H1 (cell line): Measurements from ENCODE around the gene FOXN3. TPM values are rescaled to one million over a fixed set of nuclear protein-coding genes. Genes with fewer than 3 reads are reported as not detected.

ENCODE experiments used
- CTCF ChIA-PET: fragments of 300-600 bp; sonication (Branson Sonifier 250); formaldehyde crosslinking; loops from one replicate; lab custom pipeline; 2021; ENCODE audit not compliant: partially characterized antibody; lab: Charles Lee
- POLR2A ChIA-PET: fragments of 300-600 bp; sonication (Branson Sonifier 250); formaldehyde crosslinking; loops from one replicate; lab custom pipeline; 2021; ENCODE audit warnings: inconsistent platforms; ENCODE audit not compliant: partially characterized antibody; lab: Charles Lee
- DNase-seq, 2 experiments: peaks; one replicate each; pipeline versions ENCODE4 v3.0.0 to v3.0.0-alpha.2; 2010 to 2022; ENCODE audit warnings: low spot score in 2 of 2, low read depth in 1 of 2, mixed read lengths in 1 of 2
- FAIRE-seq: peaks from 2 replicates; lab custom pipeline; 2011; peaks lifted over from hg19 to GRCh38; lab: Jason Lieb, UNC
- H2AFZ ChIP-seq: 2 replicates; pipeline ENCODE4 v1.8.1; 2012; ENCODE audit warnings: low read length, inconsistent platforms
- H2AK5ac ChIP-seq: 2 replicates; pipeline ENCODE4 v1.6.1; 2013; ENCODE audit warnings: low read depth, low read length
- H2BK120ac ChIP-seq: replicated peaks from 2 replicates; pipeline ENCODE3; 2013; ENCODE audit warnings: low read depth, low read length, inconsistent platforms
- H2BK12ac ChIP-seq: 2 replicates; pipeline ENCODE4 v1.6.1; 2013; ENCODE audit warnings: low read depth, low read length
- H2BK15ac ChIP-seq: 2 replicates; pipeline ENCODE4 v1.6.1; 2013; ENCODE audit warnings: low read length
- H2BK20ac ChIP-seq: 2 replicates; pipeline ENCODE4 v1.6.1; 2013; ENCODE audit warnings: low read length
- H2BK5ac ChIP-seq: 2 replicates; pipeline ENCODE4 v1.6.1; 2013; ENCODE audit warnings: low read depth, low read length
- H3K14ac ChIP-seq: 2 replicates; pipeline ENCODE4 v1.6.1; 2013; ENCODE audit warnings: inconsistent platforms; ENCODE audit not compliant: insufficient read length
- H3K18ac ChIP-seq: 2 replicates; pipeline ENCODE4 v1.6.1; 2013; ENCODE audit warnings: low read length; ENCODE audit errors: extremely low read depth
- H3K23ac ChIP-seq: 2 replicates; pipeline ENCODE4 v1.6.1; 2013; ENCODE audit warnings: inconsistent platforms; ENCODE audit not compliant: insufficient read length
- H3K23me2 ChIP-seq: 2 replicates; pipeline ENCODE4 v1.6.1; 2013; ENCODE audit warnings: low read depth, low read length
- H3K27ac ChIP-seq: 2 replicates; pipeline ENCODE4 v1.6.1; 2011; ENCODE audit warnings: low read depth, low read length, inconsistent platforms
- H3K27me3 ChIP-seq, 4 experiments: replicated peaks in 1 of 4; 1 replicate in 1 of 4; 2 replicates in 3 of 4; pipeline versions ENCODE4 v1.6.1 to v1.8.1; 2011 to 2013; ENCODE audit warnings: low read length in 3 of 4, mild to moderate bottlenecking in 3 of 4, inconsistent platforms in 2 of 4, mixed read lengths in 2 of 4, moderate library complexity in 1 of 4; ENCODE audit not compliant: control insufficient read depth in 3 of 4, insufficient read depth in 3 of 4; ENCODE audit errors: extremely low read depth in 1 of 4
- H3K36me3 ChIP-seq, 4 experiments: 2 replicates each; pipeline versions ENCODE4 v1.6.1 to v1.8.1; 2011 to 2013; ENCODE audit warnings: mild to moderate bottlenecking in 4 of 4, low read length in 3 of 4, moderate library complexity in 2 of 4, control low read depth in 1 of 4, inconsistent platforms in 1 of 4; ENCODE audit not compliant: insufficient read depth in 4 of 4, control insufficient read depth in 2 of 4
- H3K4ac ChIP-seq: replicated peaks from 2 replicates; pipeline ENCODE3; 2013; ENCODE audit warnings: low read length, low read depth, mixed read lengths, inconsistent platforms; ENCODE audit not compliant: insufficient read length
- H3K4me1 ChIP-seq, 4 experiments: replicated peaks in 1 of 4; 1 replicate in 1 of 4; 2 replicates in 3 of 4; pipeline versions ENCODE4 v1.6.1 to v1.8.1; 2011 to 2013; ENCODE audit warnings: low read length in 3 of 4, inconsistent platforms in 2 of 4, mixed read lengths in 1 of 4; ENCODE audit not compliant: insufficient read depth in 4 of 4, control insufficient read depth in 3 of 4
- H3K4me2 ChIP-seq, 2 experiments: 2 replicates each; pipeline versions ENCODE4 v1.6.1 to v1.8.1; 2011 to 2013; ENCODE audit warnings: low read depth in 2 of 2, low read length in 2 of 2, control low read depth in 1 of 2, inconsistent platforms in 1 of 2, mild to moderate bottlenecking in 1 of 2; ENCODE audit not compliant: insufficient read depth in 1 of 2
- H3K4me3 ChIP-seq, 4 experiments: fragments of 200-600, 300-600 bp in 1 of 4; sonication (generic), shearing (Covaris generic), sonication (Bioruptor Twin) in 1 of 4; 2 replicates each; pipeline versions ENCODE4 v1.5.1 to v1.8.1; 2011 to 2016; ENCODE audit warnings: low read length in 4 of 4, low read depth in 3 of 4, control low read depth in 2 of 4, inconsistent platforms in 2 of 4, mild to moderate bottlenecking in 2 of 4, mixed read lengths in 1 of 4, moderate library complexity in 1 of 4; ENCODE audit not compliant: insufficient read depth in 2 of 4; ENCODE audit errors: extremely low read depth in 1 of 4
- H3K56ac ChIP-seq: replicated peaks from 2 replicates; pipeline ENCODE3; 2013; ENCODE audit warnings: low read depth, mild to moderate bottlenecking, mixed read lengths, low read length, inconsistent platforms; ENCODE audit not compliant: insufficient read length
- H3K79me1 ChIP-seq: 2 replicates; pipeline ENCODE4 v1.6.1; 2013; ENCODE audit warnings: low read depth, low read length, control low read depth
- H3K79me2 ChIP-seq, 2 experiments: 2 replicates each; pipeline versions ENCODE4 v1.6.1 to v1.8.1; 2012 to 2013; ENCODE audit warnings: low read length in 2 of 2, mild to moderate bottlenecking in 2 of 2, inconsistent platforms in 1 of 2; ENCODE audit not compliant: insufficient read depth in 2 of 2, control insufficient read depth in 1 of 2
- H3K9ac ChIP-seq, 4 experiments: replicated peaks in 1 of 4; 1 replicate in 1 of 4; 2 replicates in 3 of 4; pipeline versions ENCODE4 v1.6.1 to v1.8.1; 2011 to 2013; ENCODE audit warnings: low read depth in 3 of 4, low read length in 3 of 4, control low read depth in 2 of 4, mild to moderate bottlenecking in 2 of 4, moderate library complexity in 2 of 4, inconsistent platforms in 1 of 4; ENCODE audit errors: extremely low read depth in 1 of 4
- H3K9me3 ChIP-seq, 2 experiments: 2 replicates each; pipeline versions ENCODE4 v1.6.1 to v1.8.1; 2012 to 2013; ENCODE audit warnings: mild to moderate bottlenecking in 2 of 2, moderate library complexity in 2 of 2, control low read depth in 1 of 2, inconsistent platforms in 1 of 2, low read depth in 1 of 2, low read length in 1 of 2, mixed read lengths in 1 of 2; ENCODE audit not compliant: insufficient read depth in 2 of 2
- H4K20me1 ChIP-seq, 2 experiments: replicated peaks in 1 of 2; 2 replicates each; pipeline versions ENCODE3 to v1.8.1; 2011 to 2013; ENCODE audit warnings: inconsistent platforms in 2 of 2, low read length in 2 of 2, mild to moderate bottlenecking in 1 of 2; ENCODE audit not compliant: insufficient read depth in 2 of 2, control insufficient read depth in 1 of 2
- H4K5ac ChIP-seq: 2 replicates; pipeline ENCODE4 v1.6.1; 2013; ENCODE audit warnings: low read length, low read depth, mixed read lengths, inconsistent platforms; ENCODE audit not compliant: insufficient read length
- H4K8ac ChIP-seq: 2 replicates; pipeline ENCODE4 v1.8.0; 2013; ENCODE audit warnings: mild to moderate bottlenecking, moderate library complexity, low read length, inconsistent platforms; ENCODE audit not compliant: insufficient read depth; ENCODE audit errors: extremely low read depth
- H4K91ac ChIP-seq: replicated peaks from 2 replicates; pipeline ENCODE3; 2013; ENCODE audit warnings: low read length, mixed read lengths, inconsistent platforms; ENCODE audit not compliant: insufficient read length
- BACH1 ChIP-seq: IDR thresholded peaks from 2 replicates; pipeline ENCODE4 v1.6.1; 2012; ENCODE audit warnings: low read length, improper control_type of control experiment
- GABPA ChIP-seq: IDR thresholded peaks from 2 replicates; pipeline ENCODE4 v1.6.1; 2011; ENCODE audit warnings: mild to moderate bottlenecking, low read length, moderate library complexity, borderline replicate concordance; ENCODE audit not compliant: insufficient read depth
- MAFK ChIP-seq: IDR thresholded peaks from 2 replicates; pipeline ENCODE4 v1.6.1; 2012; ENCODE audit warnings: low read depth, mild to moderate bottlenecking, improper control_type of control experiment, low read length
- RFX5 ChIP-seq: IDR thresholded peaks from 2 replicates; pipeline ENCODE4 v1.6.1; 2011; ENCODE audit warnings: low read depth, low read length, improper control_type of control experiment, borderline replicate concordance
- SRF ChIP-seq: IDR thresholded peaks from 2 replicates; pipeline ENCODE4 v1.6.1; 2011; ENCODE audit warnings: mild to moderate bottlenecking, low read depth, low read length, moderate library complexity
- SUZ12 ChIP-seq: fragments of 200-600 bp; sonication (generic); IDR thresholded peaks from 2 replicates; pipeline ENCODE4 v1.6.1; 2012; ENCODE audit warnings: mild to moderate bottlenecking, inconsistent platforms, low read length, moderate library complexity, mixed read lengths
- WGBS, 2 experiments: shearing (Covaris generic) in 1 of 2; methylation state at CpG; one replicate each; pipeline versions ENCODE4 v1.1.6 to v1.1.7; 2013 to 2015; ENCODE audit warnings: low lambda C conversion rate in 2 of 2, mixed read lengths in 2 of 2, inconsistent platforms in 1 of 2, low coverage in 1 of 2, missing lambda C conversion rate in 1 of 2; ENCODE audit not compliant: insufficient replicate concordance in 2 of 2, insufficient coverage in 1 of 2, insufficient read length in 1 of 2; ENCODE audit errors: extremely low coverage in 1 of 2, missing lambda C conversion rate in 1 of 2; 5-methylcytosine and 5-hydroxymethylcytosine counted together
- polyA plus RNA-seq, 7 experiments: library from polyadenylated mRNA; depleted of rRNA in 3 of 7; stranded (reverse) in 5 of 7; unstranded in 2 of 7; fragments of >200 nt in 5 of 7; fragments of 200-250 nt in 2 of 7; gene quantifications; 1 replicate in 5 of 7; 2 replicates in 1 of 7; 4 replicates in 1 of 7; pipeline versions ENCODE4 v1.2.1 to v1.2.3, GENCODE V29; 2011 to 2013; ENCODE audit warnings: missing spikeins in 2 of 7, mixed read lengths in 2 of 7
- total RNA-seq: library from RNA; stranded (reverse); fragmentation: NEBNext Ultra II Directional; extraction: Animal tissue kit (Norgen Biotek cat#: 25700); gene quantifications from 2 replicates; pipeline ENCODE4 v1.2.1, GENCODE V29; 2021
- TF ChIP-seq, protein P1 (sequence below): IDR thresholded peaks from 2 replicates; pipeline ENCODE4 v1.6.1; 2012; ENCODE audit warnings: inconsistent platforms
- TF ChIP-seq, protein P2 (sequence below): IDR thresholded peaks from 2 replicates; pipeline ENCODE4 v1.6.1; 2011; ENCODE audit warnings: low read depth, mild to moderate bottlenecking, low read length; ENCODE audit not compliant: insufficient read depth
- TF ChIP-seq, protein P3 (sequence below): IDR thresholded peaks from 2 replicates; pipeline ENCODE4 v1.6.1; 2012; ENCODE audit warnings: low read length, inconsistent platforms
- TF ChIP-seq, protein P4 (sequence below): IDR thresholded peaks from 2 replicates; pipeline ENCODE4 v1.6.1; 2012; ENCODE audit warnings: inconsistent platforms

FOXN3 gene
- total and polyA plus RNA-seq, 2 of the 8 experiments (the other 6 are each of a cell fraction or from before 2014, with no cell fraction given), result 52.6 to 178 TPM

DNA sequence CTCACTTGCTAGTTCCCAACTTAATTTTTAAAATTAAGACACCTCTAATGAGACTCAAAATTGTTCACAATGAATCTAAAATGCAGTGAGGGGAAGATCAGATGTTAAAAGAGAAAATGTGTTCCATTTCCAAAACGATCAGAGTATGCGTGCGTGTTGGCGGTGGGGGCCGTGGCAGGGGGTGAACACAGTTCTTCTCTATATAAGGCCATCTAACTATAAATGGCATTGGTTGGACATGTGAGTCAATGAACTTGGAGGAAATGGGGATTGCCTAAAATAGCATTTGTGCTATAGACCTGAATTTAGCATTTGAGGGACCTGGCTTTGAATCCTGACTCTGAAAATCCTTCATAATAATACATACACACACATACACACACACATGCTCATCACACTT lies 149.4 kb downstream of the FOXN3 start:
- H3K23me2 ChIP-seq, result no peaks in the 10 kb centered on the region; the same call in 1 of the 2 replicates
- H2BK15ac ChIP-seq, result no peak overlapping the region
- H3K14ac ChIP-seq, result no peak overlapping the region
- H3K4me3 ChIP-seq, result no peak overlapping the region
- peaks cover 0 to 6% (median 2%) of the 10 kb centered on the region in 4 experiments; a peak in 4 of 8 replicates for H3K36me3 ChIP-seq
- no peak overlapping the region for H2BK20ac ChIP-seq
- no peak overlapping the region for H4K8ac ChIP-seq
- 0 out of 4 replicates have a peak overlapping the region, but pooled peaks of 1 of the 2 experiments have one; percentile 5 for H3K4me2 ChIP-seq
- no peaks in the 10 kb centered on the region for H3K9me3 ChIP-seq
- no peak overlapping the region for H3K18ac ChIP-seq
- peaks cover 16% of the 10 kb centered on the region for H3K79me1 ChIP-seq
- no peak overlapping the region for H3K56ac ChIP-seq
- no peak overlapping the region for H3K9ac ChIP-seq
- H3K27me3 ChIP-seq, result no peaks in the 10 kb centered on the region; a peak in 1 of 7 replicates
- no peak overlapping the region for H4K91ac ChIP-seq
- ChIA-PET POLR2A (interaction anchor here (1.5 to 1.9 kb wide), 2 partner anchors 13 to 27 kb away, joined by 3 to 5 read pairs; no protein-coding TSS in a partner anchor), CTCF (interaction anchor here (1.5 kb wide), 1 partner anchor 15 kb away, joined by 6 read pairs; no protein-coding TSS in a partner anchor)
- no peak overlapping the region for H3K27ac ChIP-seq
- no peak overlapping the region for H2AK5ac ChIP-seq
- FAIRE-seq, result no peak
- no peak overlapping the region for H2BK120ac ChIP-seq
- H3K79me2 ChIP-seq, result peaks cover 14 to 92% of the 10 kb centered on the region in 2 experiments; a peak in 3 of 4 replicates
- H3K4ac ChIP-seq, result no peak overlapping the region
- DNase-seq, result no peak
- H3K23ac ChIP-seq, result no peak overlapping the region
- H3K4me1 ChIP-seq, result peaks cover 9 to 26% (median 9%) of the 10 kb centered on the region in 4 experiments
- WGBS, 2 experiments, result 89% methylated on average over 5 of the region's 5 CpGs; no CpG with 5 or more reads in 1 of the 2 experiments
- no peak overlapping the region for H2BK12ac ChIP-seq
- no peak overlapping the region for H4K5ac ChIP-seq
- no peak overlapping the region; the same call in 1 of the 2 replicates for H2BK5ac ChIP-seq
- H2AFZ ChIP-seq, result no peak overlapping the region
- peaks cover 14 to 21% of the 10 kb centered on the region in 2 experiments for H4K20me1 ChIP-seq
- TF ChIP-seq, protein P1, sequence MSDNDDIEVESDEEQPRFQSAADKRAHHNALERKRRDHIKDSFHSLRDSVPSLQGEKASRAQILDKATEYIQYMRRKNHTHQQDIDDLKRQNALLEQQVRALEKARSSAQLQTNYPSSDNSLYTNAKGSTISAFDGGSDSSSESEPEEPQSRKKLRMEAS, result no peak
- no peak for TF ChIP-seq BACH1
- TF ChIP-seq MAFK, result no peak
- no peak for TF ChIP-seq SUZ12
- TF ChIP-seq, protein P2, sequence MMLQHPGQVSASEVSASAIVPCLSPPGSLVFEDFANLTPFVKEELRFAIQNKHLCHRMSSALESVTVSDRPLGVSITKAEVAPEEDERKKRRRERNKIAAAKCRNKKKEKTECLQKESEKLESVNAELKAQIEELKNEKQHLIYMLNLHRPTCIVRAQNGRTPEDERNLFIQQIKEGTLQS, result no peak
- TF ChIP-seq GABPA, result no peak
- TF ChIP-seq, protein P3, sequence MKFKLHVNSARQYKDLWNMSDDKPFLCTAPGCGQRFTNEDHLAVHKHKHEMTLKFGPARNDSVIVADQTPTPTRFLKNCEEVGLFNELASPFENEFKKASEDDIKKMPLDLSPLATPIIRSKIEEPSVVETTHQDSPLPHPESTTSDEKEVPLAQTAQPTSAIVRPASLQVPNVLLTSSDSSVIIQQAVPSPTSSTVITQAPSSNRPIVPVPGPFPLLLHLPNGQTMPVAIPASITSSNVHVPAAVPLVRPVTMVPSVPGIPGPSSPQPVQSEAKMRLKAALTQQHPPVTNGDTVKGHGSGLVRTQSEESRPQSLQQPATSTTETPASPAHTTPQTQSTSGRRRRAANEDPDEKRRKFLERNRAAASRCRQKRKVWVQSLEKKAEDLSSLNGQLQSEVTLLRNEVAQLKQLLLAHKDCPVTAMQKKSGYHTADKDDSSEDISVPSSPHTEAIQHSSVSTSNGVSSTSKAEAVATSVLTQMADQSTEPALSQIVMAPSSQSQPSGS, result no peak
- TF ChIP-seq SRF, result no peak
- TF ChIP-seq, protein P4, sequence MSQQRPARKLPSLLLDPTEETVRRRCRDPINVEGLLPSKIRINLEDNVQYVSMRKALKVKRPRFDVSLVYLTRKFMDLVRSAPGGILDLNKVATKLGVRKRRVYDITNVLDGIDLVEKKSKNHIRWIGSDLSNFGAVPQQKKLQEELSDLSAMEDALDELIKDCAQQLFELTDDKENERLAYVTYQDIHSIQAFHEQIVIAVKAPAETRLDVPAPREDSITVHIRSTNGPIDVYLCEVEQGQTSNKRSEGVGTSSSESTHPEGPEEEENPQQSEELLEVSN, result no peak
- no peak for TF ChIP-seq RFX5
